NCI-H1694 treated with DMSO at 0.1 percent for 48 hours (cell line): ENCODE results near the gene SEPTIN10.

Source experiments
- DNase-seq: peaks from one replicate; lab custom pipeline; 2025; lab: John Stamatoyannopoulos, UW

SEPTIN10 gene

DNA sequence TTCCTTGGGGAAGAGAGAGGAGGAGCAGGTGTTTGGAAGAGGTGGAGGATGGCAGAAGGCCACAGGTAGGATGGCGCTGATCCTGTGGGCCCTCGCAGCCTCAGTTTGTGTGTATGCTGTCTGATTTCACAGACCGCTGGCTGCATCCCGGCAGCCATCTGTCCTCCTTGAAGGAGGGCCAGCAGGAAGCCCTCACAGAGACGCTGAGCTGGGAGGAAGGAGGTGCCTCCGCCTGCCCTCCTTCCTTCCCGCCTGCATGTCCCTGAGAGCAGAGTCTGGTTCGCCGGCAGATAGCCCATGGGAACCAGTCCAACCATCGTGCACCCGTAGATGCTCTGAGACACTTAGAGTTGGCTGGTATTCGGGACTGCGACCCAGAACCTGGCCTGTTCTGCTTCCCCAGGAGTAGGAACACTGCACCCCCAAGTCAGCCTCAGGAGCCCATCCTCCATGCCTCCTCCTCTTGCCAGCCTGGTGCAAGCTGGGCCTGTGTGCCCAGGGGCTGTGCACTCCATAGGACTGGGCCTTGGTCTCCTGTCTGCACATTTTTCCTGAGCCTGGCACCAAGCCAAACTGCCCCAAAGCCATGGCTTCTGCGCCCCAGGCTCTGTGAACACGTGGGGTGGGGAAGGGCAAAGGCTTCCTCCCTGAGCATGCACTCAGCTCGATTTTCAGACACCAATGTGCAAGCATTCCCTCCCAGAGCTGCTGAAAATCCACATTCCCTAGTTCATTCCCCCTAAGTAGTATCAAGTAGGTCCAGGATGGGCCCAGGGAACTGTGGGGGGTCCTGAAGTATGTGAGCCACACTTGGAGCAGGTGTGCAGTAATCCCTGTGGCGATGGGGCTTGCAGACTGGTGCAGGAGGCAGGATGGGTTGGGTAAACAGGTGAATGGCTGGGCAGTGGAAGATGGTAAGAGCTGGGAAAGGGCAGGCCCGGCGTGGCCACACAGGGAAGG is 115.6 kb downstream of the SEPTIN10 start:
- DNase-seq, result peak; percentile 19

DNA sequence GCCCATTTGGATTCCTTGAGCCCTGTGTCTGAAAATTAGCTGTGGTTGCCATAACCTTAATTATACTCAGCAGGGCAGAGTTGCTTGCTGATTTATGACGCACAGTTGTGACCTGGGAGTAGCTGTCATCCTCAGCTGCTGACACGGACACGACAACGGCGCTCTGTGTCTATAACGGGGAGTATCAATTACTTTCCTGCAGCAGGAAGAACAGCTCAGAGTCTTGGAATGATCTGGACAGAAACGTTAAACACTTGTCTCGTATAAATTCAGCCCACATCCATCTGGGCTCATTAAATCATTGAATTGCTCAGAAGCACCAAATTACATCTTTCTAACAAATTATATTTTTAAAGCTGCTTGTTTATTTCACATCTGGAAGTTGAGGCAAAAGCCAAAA is 116.3 kb downstream of the SEPTIN10 start:
- DNase-seq, result no peak

DNA sequence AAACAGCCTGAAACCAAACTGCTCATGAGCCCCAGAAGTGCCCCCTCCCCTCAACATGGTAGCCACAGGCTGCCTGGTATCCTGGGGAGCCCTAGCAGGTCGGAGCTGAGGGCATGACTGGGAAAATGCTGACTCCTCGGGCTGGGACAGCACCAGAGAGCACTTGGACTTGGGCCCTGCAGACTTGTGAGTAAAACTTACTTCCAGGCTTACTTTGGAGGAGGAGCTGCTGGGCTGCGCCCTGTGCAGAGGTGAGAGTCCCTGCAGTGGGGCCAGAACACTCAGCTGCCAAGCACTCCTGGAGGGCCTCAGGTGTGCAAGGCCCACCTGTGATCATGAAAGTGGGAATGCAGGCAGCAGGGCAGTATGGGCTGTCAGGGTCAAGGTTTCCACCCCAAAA is 119.4 kb downstream of the SEPTIN10 start:
- DNase-seq, result no peak

DNA sequence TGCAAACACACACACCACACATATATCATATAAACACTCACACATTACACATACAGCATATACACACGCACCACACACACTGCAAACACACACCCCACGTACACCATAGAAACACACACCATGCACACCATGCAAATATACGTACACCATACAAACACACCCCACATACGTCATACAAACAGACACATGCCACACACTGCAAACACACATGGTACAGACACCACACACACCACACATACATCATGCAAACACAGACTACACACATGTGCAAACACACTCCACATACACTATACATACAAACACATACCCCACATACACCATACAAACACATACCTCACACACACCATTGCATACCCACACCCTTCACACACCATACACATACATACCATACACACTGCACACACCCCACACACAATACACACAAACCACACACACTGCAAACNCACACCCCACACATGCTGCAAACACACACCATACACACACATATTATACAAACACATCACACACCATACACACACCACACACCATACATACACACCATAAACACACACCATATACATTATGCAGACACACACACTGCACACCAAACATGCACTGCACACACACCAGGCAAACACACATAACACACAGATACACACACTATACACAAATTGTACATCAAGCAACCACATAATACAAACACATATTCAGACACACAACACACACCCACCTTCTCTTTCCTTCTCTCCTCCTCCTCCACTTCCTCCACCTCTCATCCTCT is 120.4 kb downstream of the SEPTIN10 start:
- DNase-seq, result no peak
